GM12892 (cell line): ENCODE measurements around the gene SNX32.

Experiments
- POLR2A ChIP-seq: IDR thresholded peaks from 2 replicates; pipeline ENCODE4 v1.6.1; 2011; ENCODE audit warnings: low read depth, low read length, control low read depth
- POLR2AphosphoS5 ChIP-seq: IDR thresholded peaks from 2 replicates; pipeline ENCODE4 v1.6.1; 2011; ENCODE audit warnings: low read depth, low read length, control low read depth
- TAF1 ChIP-seq: IDR thresholded peaks from 2 replicates; pipeline ENCODE4 v1.6.1; 2011; ENCODE audit warnings: low read depth, mild to moderate bottlenecking, control low read depth, low read length, borderline replicate concordance

DNA sequence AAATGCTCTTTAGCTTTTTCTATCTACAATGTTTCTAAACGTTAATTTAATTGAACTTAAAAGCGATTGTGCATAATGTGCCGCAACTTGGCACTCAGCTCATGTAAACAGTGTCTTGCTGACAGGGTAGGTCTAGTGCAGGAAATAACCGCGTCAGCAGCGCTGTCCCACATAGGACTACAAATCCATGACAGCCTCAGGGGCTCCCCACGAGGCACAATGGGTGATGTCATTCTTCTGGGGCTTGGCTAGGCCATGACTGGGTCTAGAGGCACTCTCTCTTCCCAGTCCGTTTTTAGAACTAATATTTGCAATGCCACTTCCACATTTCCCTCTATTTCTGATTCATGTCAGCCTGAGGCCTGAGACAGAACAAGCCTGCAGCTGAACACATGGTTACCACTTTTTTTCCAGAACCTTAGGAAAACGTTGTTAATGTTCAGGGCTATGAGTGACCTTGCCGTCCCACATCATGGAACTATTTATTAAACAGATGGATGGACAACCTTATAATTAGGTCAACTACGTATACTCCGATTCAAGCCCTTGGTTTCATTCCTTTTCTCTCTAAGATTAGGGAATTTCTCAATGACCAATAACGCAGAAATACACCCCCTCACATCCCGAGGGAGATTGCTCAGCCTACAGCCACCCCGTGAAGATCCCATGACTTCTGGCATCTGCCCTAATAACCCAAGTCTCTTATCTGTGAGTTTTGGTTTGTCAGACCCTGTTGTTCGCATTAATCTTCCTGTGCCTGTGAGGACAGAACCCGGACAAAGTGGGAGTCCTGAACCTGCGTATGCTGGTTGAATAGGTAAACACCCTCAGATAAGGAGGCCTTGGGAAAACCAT lies 19.4 kb upstream of the SNX32 start:
- TF ChIP-seq TAF1 (no peak), POLR2A (no peak), POLR2AphosphoS5 (no peak)
